OCI-LY3 (cell line): ENCODE data around the gene TTC28.

ENCODE experiments used
- H2AFZ ChIP-seq: fragments of 200-600, 300-600 bp; shearing (Covaris generic); 2 replicates; pipeline ENCODE4 v1.6.0; 2014; ENCODE audit warnings: antibody characterized with exemption, low read depth, low read length
- H3K27ac ChIP-seq: fragments of 200-600, 300-600 bp; sonication (generic); 2 replicates; pipeline ENCODE4 v1.5.1; 2014; ENCODE audit warnings: mild to moderate bottlenecking, low read length, moderate library complexity, mixed read lengths
- H3K27me3 ChIP-seq: fragments of 200-600, 300-600 bp; sonication (generic); 2 replicates; pipeline ENCODE4 v1.6.1; 2014; ENCODE audit warnings: low read depth, low read length, mixed read lengths
- H3K36me3 ChIP-seq: fragments of 200-600, 300-600 bp; sonication (generic); replicated peaks from 2 replicates; pipeline ENCODE3; 2014; ENCODE audit warnings: low read depth, low read length, mixed read lengths
- H3K4me1 ChIP-seq: fragments of 300-600, 200-600 bp; sonication (generic); 2 replicates; pipeline ENCODE4 v1.6.1; 2014; ENCODE audit warnings: low read length, mixed read lengths
- H3K4me2 ChIP-seq: fragments of 200-600, 300-600 bp; sonication (generic); 2 replicates; pipeline ENCODE4 v1.6.1; 2014; ENCODE audit warnings: low read length, mixed read lengths
- H3K4me3 ChIP-seq: fragments of 300-600, 200-600 bp; sonication (generic); 2 replicates; pipeline ENCODE4 v1.5.1; 2014; ENCODE audit warnings: antibody characterized with exemption, mild to moderate bottlenecking, low read length, moderate library complexity
- H3K79me2 ChIP-seq: fragments of 300-600, 200-600 bp; shearing (Covaris generic); 2 replicates; pipeline ENCODE4 v1.6.1; 2014; ENCODE audit warnings: mild to moderate bottlenecking, low read length, mixed read lengths
- H3K9ac ChIP-seq: fragments of 300-600, 200-600 bp; shearing (Covaris generic); 2 replicates; pipeline ENCODE4 v1.6.0; 2014; ENCODE audit warnings: mild to moderate bottlenecking, low read length, moderate library complexity
- H3K9me3 ChIP-seq: fragments of 200-600, 300-600 bp; shearing (Covaris generic); 2 replicates; pipeline ENCODE4 v1.6.1; 2014; ENCODE audit warnings: low read length, mixed read lengths; ENCODE audit not compliant: insufficient read depth
- H4K20me1 ChIP-seq: fragments of 200-600, 300-600 bp; sonication (generic); 2 replicates; pipeline ENCODE4 v1.6.1; 2016; ENCODE audit warnings: low read length, mixed read lengths; ENCODE audit not compliant: insufficient read depth
- EZH2phosphoT487 ChIP-seq: fragments of 200-600 bp; shearing (Covaris generic); IDR thresholded peaks from 2 replicates; pipeline ENCODE4 v1.6.1; 2018; ENCODE audit warnings: antibody characterized with exemption, mixed run types, low read depth
- TF ChIP-seq, protein P1 (sequence below): fragments of 200-600, 300-600 bp; sonication (generic); IDR thresholded peaks from 2 replicates; pipeline ENCODE4 v1.5.1; 2014; ENCODE audit warnings: antibody characterized with exemption, low read length, low read depth

TTC28 gene

GRCh38 chr22:28250036-28250695 is 429.5 kb downstream of the TTC28 start:
- Histone ChIP-seq H3K4me2 (no peak overlapping the region), H3K79me2 (no peaks in the 10 kb centered on the region), H3K36me3 (no peaks in the 10 kb centered on the region), H3K4me3 (no peak overlapping the region), H2AFZ (no peak overlapping the region), H3K9ac (no peak overlapping the region), H3K27me3 (no peaks in the 10 kb centered on the region), H3K4me1 (peaks cover 12% of the 10 kb centered on the region), H4K20me1 (0 out of 2 replicates have a peak, but pooled peaks cover 3% of the 10 kb centered on the region), H3K9me3 (no peaks in the 10 kb centered on the region), H3K27ac (no peak overlapping the region)
- no peak for TF ChIP-seq EZH2phosphoT487
- TF ChIP-seq, protein P1, sequence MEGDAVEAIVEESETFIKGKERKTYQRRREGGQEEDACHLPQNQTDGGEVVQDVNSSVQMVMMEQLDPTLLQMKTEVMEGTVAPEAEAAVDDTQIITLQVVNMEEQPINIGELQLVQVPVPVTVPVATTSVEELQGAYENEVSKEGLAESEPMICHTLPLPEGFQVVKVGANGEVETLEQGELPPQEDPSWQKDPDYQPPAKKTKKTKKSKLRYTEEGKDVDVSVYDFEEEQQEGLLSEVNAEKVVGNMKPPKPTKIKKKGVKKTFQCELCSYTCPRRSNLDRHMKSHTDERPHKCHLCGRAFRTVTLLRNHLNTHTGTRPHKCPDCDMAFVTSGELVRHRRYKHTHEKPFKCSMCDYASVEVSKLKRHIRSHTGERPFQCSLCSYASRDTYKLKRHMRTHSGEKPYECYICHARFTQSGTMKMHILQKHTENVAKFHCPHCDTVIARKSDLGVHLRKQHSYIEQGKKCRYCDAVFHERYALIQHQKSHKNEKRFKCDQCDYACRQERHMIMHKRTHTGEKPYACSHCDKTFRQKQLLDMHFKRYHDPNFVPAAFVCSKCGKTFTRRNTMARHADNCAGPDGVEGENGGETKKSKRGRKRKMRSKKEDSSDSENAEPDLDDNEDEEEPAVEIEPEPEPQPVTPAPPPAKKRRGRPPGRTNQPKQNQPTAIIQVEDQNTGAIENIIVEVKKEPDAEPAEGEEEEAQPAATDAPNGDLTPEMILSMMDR = no peak

- Histone ChIP-seq H3K27me3 (no peaks in the 10 kb centered on the region), H3K27ac (no peak overlapping the region), H4K20me1 (0 out of 2 replicates have a peak, but pooled peaks cover 3% of the 10 kb centered on the region), H3K36me3 (no peaks in the 10 kb centered on the region), H2AFZ (no peak overlapping the region), H3K79me2 (no peaks in the 10 kb centered on the region), H3K4me2 (no peak overlapping the region), H3K4me1 (peaks cover 12% of the 10 kb centered on the region), H3K9me3 (no peaks in the 10 kb centered on the region), H3K4me3 (no peak overlapping the region), H3K9ac (no peak overlapping the region)
- TF ChIP-seq EZH2phosphoT487 = no peak
- TF ChIP-seq, protein P1 = no peak
Measured at GRCh38 chr22:28249402-28249801, 430.2 kb downstream of the TTC28 start.

DNA sequence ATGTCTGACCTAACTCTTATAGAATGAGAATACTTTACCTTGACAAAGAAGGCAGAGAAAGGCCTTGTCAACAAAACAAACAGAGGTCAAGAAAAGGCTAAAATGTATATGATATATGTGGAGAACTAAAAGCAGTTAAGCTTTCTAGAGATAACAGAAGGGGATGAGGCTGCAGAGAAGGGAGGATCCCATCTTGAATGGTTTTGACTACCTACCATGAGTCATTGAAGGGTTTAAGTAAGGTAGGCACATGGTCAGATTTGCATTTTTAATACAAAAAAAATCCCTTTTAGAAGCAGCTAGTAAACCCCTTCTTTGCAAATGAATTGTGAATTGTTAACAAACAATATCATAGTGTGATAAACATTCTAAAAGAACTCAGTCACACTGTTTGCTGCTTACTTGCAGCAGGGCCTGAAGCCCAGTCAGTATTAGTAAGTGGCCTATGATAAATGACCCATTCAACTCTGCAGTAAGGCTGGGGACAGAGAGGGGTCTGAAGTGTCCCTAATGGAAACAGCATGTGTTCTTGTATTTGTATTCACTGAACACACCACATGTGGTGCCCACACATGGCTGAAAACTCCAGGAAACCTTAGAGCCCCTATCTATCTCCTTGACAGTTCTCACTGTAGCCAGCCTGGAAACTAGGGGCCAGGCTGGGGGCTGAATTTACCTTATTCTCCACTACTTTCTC is 431.8 kb downstream of the TTC28 start:
- H3K27me3 ChIP-seq = no peaks in the 10 kb centered on the region
- peaks cover 12% of the 10 kb centered on the region for H3K4me1 ChIP-seq
- H4K20me1 ChIP-seq = no peaks in the 10 kb centered on the region
- H3K27ac ChIP-seq = no peak overlapping the region
- H3K9ac ChIP-seq = no peak overlapping the region
- H3K4me3 ChIP-seq = no peak overlapping the region
- H2AFZ ChIP-seq = no peak overlapping the region
- no peaks in the 10 kb centered on the region for H3K9me3 ChIP-seq
- no peak overlapping the region for H3K4me2 ChIP-seq
- H3K79me2 ChIP-seq = no peaks in the 10 kb centered on the region
- TF ChIP-seq EZH2phosphoT487 = no peak
- TF ChIP-seq, protein P1 = no peak
- no peaks in the 10 kb centered on the region for H3K36me3 ChIP-seq

DNA sequence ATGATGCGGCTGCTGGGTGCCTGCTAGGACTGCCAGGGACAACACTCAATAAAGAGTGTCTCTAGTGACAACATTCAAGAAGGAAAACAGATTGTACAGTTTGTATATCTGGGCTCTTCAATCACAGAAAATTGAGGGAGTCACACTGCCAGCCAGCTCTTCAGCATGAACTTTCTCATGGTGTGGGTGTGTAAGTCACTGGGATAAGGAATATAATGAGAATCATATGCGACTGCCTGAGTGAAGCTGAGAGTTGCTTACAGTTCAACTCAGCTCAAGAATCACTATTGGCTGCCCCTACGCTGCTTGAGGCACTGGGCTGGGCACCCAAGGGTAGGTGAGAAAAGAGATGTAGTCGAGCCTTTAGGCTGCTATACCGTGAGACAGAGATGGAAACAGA is 432.5 kb downstream of the TTC28 start:
- H3K9me3 ChIP-seq = no peaks in the 10 kb centered on the region
- H4K20me1 ChIP-seq = no peaks in the 10 kb centered on the region
- H3K36me3 ChIP-seq = no peaks in the 10 kb centered on the region
- no peak for TF ChIP-seq EZH2phosphoT487
- TF ChIP-seq, protein P1 = no peak
- H3K4me3 ChIP-seq = no peak overlapping the region
- no peak overlapping the region for H3K27ac ChIP-seq
- H3K79me2 ChIP-seq = no peaks in the 10 kb centered on the region
- H3K9ac ChIP-seq = no peak overlapping the region
- H3K4me1 ChIP-seq = peaks cover 12% of the 10 kb centered on the region
- no peak overlapping the region for H2AFZ ChIP-seq
- H3K4me2 ChIP-seq = no peak overlapping the region
- H3K27me3 ChIP-seq = no peaks in the 10 kb centered on the region
